ENCODE measurements around the gene CEP83. TPM values are rescaled to one million over a fixed set of nuclear protein-coding genes. Genes with fewer than 3 reads are reported as not detected.
A peak's percentile ranks its signal among the peaks of the same experiment; 100 is the strongest.

The CEP83 gene
- polyA plus RNA-seq, 1 of the 3 experiments (the other 2 are of a cell fraction): 2.5 TPM

- H2AFZ ChIP-seq (ENCODE audit: low read depth): no peak overlapping the region
- H3K27me3 ChIP-seq (ENCODE audit: insufficient read depth): no peaks in the 10 kb centered on the region
- peaks cover 4% of the 10 kb centered on the region; the same call in 1 of the 2 replicates for H3K9me3 ChIP-seq
- H3K9ac ChIP-seq: no peak overlapping the region
- DNase-seq: no peak
- peaks cover 0 to 3% of the 10 kb centered on the region in 2 experiments; a peak in 1 of 4 replicates for H3K4me1 ChIP-seq (ENCODE audit: control insufficient read depth in 1 of 2, insufficient read depth in 2 of 2, low read depth in 1 of 2, low read length in 1 of 2)
- no peaks in the 10 kb centered on the region for H3F3A ChIP-seq (replicated peaks; ENCODE audit: insufficient read depth)
- 88% methylated on average over 5 of the region's 5 CpGs for WGBS (ENCODE audit: low lambda C conversion rate)
- POLR2A ChIA-PET: no interaction called here
- no peaks in the 10 kb centered on the region for H3K9me2 ChIP-seq
- no peak overlapping the region for H3K4me3 ChIP-seq (ENCODE audit: low read depth in 2 of 2, low read length in 1 of 2)
- H3K4me2 ChIP-seq: no peak overlapping the region
- no peaks in the 10 kb centered on the region for H4K20me1 ChIP-seq (ENCODE audit: insufficient read depth)
- H3K27ac ChIP-seq (ENCODE audit: low read depth in 2 of 2, low read length in 1 of 2): no peak overlapping the region
- no peaks in the 10 kb centered on the region for H3K36me3 ChIP-seq (replicated peaks in 1 of 2; ENCODE audit: control insufficient read depth in 1 of 2, insufficient read depth in 2 of 2, low read length in 1 of 2)
- TF ChIP-seq FOXM1 (IDR thresholded peaks at IDR 0.05; ENCODE audit: low read depth) (no peak), SMC3 (IDR thresholded peaks at IDR 0.05; ENCODE audit: low read depth, low read length) (no peak), GATA2 (CRISPR knock-in tag; IDR thresholded peaks at IDR 0.05) (no peak), EZH2phosphoT487 (IDR thresholded peaks at IDR 0.05; ENCODE audit: borderline replicate concordance, low read depth) (no peak), MEF2A (IDR thresholded peaks at IDR 0.05; ENCODE audit: borderline replicate concordance, low read depth) (no peak), MXI1 (IDR thresholded peaks at IDR 0.05; ENCODE audit: low read depth, low read length) (no peak), JUND (IDR thresholded peaks at IDR 0.05) (no peak), PBX3 (IDR thresholded peaks at IDR 0.05) (no peak), NFIC (IDR thresholded peaks at IDR 0.05; ENCODE audit: borderline replicate concordance) (no peak), USF1 (IDR thresholded peaks at IDR 0.05; ENCODE audit: borderline replicate concordance, low read depth) (no peak), RAD21 (IDR thresholded peaks at IDR 0.05; ENCODE audit: low read length) (no peak), CHD2 (IDR thresholded peaks at IDR 0.05; ENCODE audit: low read length, partially characterized antibody) (no peak), TEAD4 (IDR thresholded peaks at IDR 0.05; ENCODE audit: borderline replicate concordance, insufficient read depth) (no peak), RCOR1 (IDR thresholded peaks at IDR 0.05; ENCODE audit: low read length) (no peak), POLR2AphosphoS5 (IDR thresholded peaks at IDR 0.05; ENCODE audit: low read depth, low read length) (no peak), RFX5 (IDR thresholded peaks at IDR 0.05; ENCODE audit: low read length) (no peak), NRF1 (IDR thresholded peaks at IDR 0.05; ENCODE audit: low read depth, low read length) (no peak)
- peaks cover 22% of the 10 kb centered on the region for H3K79me2 ChIP-seq (ENCODE audit: insufficient read depth)
- CTCF ChIA-PET: interaction anchor here (1.3 to 5.5 kb wide), 5 partner anchors 95 to 440 kb away, joined by 3 to 45 read pairs (median 19); partner anchors contain the start of gene PLXNC1
Measured at GRCh38 chr12:94435511-94435927, 24.1 kb downstream of the CEP83 start.

- ChIA-PET CTCF (interaction anchor here (0.6 to 5.5 kb wide), 20 partner anchors 10 to 441 kb away, joined by 3 to 45 read pairs (median 3); partner anchors contain the start of gene PLXNC1), POLR2A (no interaction called here)
- TF ChIP-seq RAD21 (IDR thresholded peaks at IDR 0.05; ENCODE audit: low read length): peak; percentile 47
- TF ChIP-seq GABPA (IDR thresholded peaks at IDR 0.05; ENCODE audit: low read depth): no peak
- no peak for TF ChIP-seq ELF1 (IDR thresholded peaks at IDR 0.05)
- TF ChIP-seq CHD2 (IDR thresholded peaks at IDR 0.05; ENCODE audit: low read length, partially characterized antibody): no peak
- TF ChIP-seq, protein P1, sequence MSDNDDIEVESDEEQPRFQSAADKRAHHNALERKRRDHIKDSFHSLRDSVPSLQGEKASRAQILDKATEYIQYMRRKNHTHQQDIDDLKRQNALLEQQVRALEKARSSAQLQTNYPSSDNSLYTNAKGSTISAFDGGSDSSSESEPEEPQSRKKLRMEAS (IDR thresholded peaks at IDR 0.05; ENCODE audit: low read depth): no peak
- peak; percentile 52 for TF ChIP-seq CTCF (IDR thresholded peaks at IDR 0.05)
- no peak for TF ChIP-seq EZH2phosphoT487 (IDR thresholded peaks at IDR 0.05; ENCODE audit: borderline replicate concordance, low read depth)
- no peak for TF ChIP-seq TEAD4 (IDR thresholded peaks at IDR 0.05; ENCODE audit: borderline replicate concordance, insufficient read depth)
- no peak for TF ChIP-seq USF1 (IDR thresholded peaks at IDR 0.05; ENCODE audit: borderline replicate concordance, low read depth)
- TF ChIP-seq RFX5 (IDR thresholded peaks at IDR 0.05; ENCODE audit: low read length): no peak
- Histone ChIP-seq H3K27ac (ENCODE audit: low read depth in 2 of 2, low read length in 1 of 2) (no peak overlapping the region), H3K4me2 (no peak overlapping the region), H2AFZ (ENCODE audit: low read depth) (no peak overlapping the region), H3K79me2 (ENCODE audit: insufficient read depth) (peaks cover 14% of the 10 kb centered on the region), H3K9ac (no peak overlapping the region), H3K9me2 (no peaks in the 10 kb centered on the region), H3K9me3 (peaks cover 4% of the 10 kb centered on the region; the same call in 1 of the 2 replicates), H3K4me3 (ENCODE audit: low read depth in 2 of 2, low read length in 1 of 2) (no peak overlapping the region), H3F3A (replicated peaks; ENCODE audit: insufficient read depth) (no peaks in the 10 kb centered on the region), H3K4me1 (ENCODE audit: control insufficient read depth in 1 of 2, insufficient read depth in 2 of 2, low read depth in 1 of 2, low read length in 1 of 2) (peaks cover 0 to 3% of the 10 kb centered on the region in 2 experiments; a peak in 1 of 4 replicates), H3K27me3 (ENCODE audit: insufficient read depth) (no peaks in the 10 kb centered on the region), H3K36me3 (replicated peaks in 1 of 2; ENCODE audit: control insufficient read depth in 1 of 2, insufficient read depth in 2 of 2, low read length in 1 of 2) (no peaks in the 10 kb centered on the region), H4K20me1 (ENCODE audit: insufficient read depth) (no peaks in the 10 kb centered on the region)
- WGBS (ENCODE audit: low lambda C conversion rate): 94% methylated on average over 3 of the region's 3 CpGs
- peak; percentile 8 for DNase-seq
Measured at GRCh38 chr12:94434171-94434570, 25.5 kb downstream of the CEP83 start.

All from SK-N-SH (cell line).